HEK293 (cell line): ENCODE results near the gene ARL8B.

Experiments
- CTCF ChIA-PET: fragments of 350-600 bp; formaldehyde crosslinking; extraction: SDS; loops from one replicate; lab custom pipeline; 2021; ENCODE audit warnings: antibody characterized with exemption; lab: Yijun Ruan, JAX
- POLR2A ChIA-PET: fragments of 300-600 bp; formaldehyde crosslinking; extraction: SDS; loops from one replicate; lab custom pipeline; 2020; ENCODE audit warnings: antibody characterized with exemption, inconsistent platforms; lab: Yijun Ruan, JAX
- H3K27ac ChIP-seq: fragments of 200-500 bp; sonication (Bioruptor generic); 2 replicates; pipeline ENCODE4 v1.5.1; 2014; ENCODE audit warnings: low read depth, low read length, control low read depth, inconsistent platforms; ENCODE audit errors: extremely low read depth
- H3K36me3 ChIP-seq, 2 experiments: fragments of 200-500 bp in 1 of 2; sonication (Bioruptor generic) in 1 of 2; 1 replicate in 1 of 2; 2 replicates in 1 of 2; pipeline ENCODE4 v1.5.1; 2014 to 2017; ENCODE audit warnings: inconsistent platforms in 2 of 2, low read length in 2 of 2; ENCODE audit not compliant: control insufficient read depth in 2 of 2, insufficient read depth in 1 of 2
- H3K4me1 ChIP-seq: fragments of 200-500 bp; sonication (Bioruptor generic); 2 replicates; pipeline ENCODE4 v1.5.1; 2014; ENCODE audit warnings: mild to moderate bottlenecking, low read length, inconsistent platforms; ENCODE audit not compliant: control insufficient read depth, insufficient read depth
- H3K4me3 ChIP-seq: 2 replicates; pipeline ENCODE4 v1.5.1; 2011; ENCODE audit warnings: low read depth, mild to moderate bottlenecking, control low read depth, low read length, moderate library complexity
- H3K9me3 ChIP-seq: fragments of 200-500 bp; sonication (Bioruptor generic); 2 replicates; pipeline ENCODE4 v1.5.1; 2014; ENCODE audit warnings: low read depth, low read length, inconsistent platforms; ENCODE audit not compliant: control insufficient read depth, insufficient read depth
- ATF2 ChIP-seq: fragments of 450-650 bp; formaldehyde crosslinking; IDR thresholded peaks from 2 replicates; pipeline ENCODE4 v1.5.1; 2016; ENCODE audit warnings: missing biosample characterization, missing genetic modification characterization, low read depth
- CTCF ChIP-seq: fragments of 450-650 bp; formaldehyde crosslinking; IDR thresholded peaks from 2 replicates; pipeline ENCODE4 v1.5.1; 2016; ENCODE audit warnings: missing biosample characterization, missing genetic modification characterization
- KLF10 ChIP-seq: fragments of 450-650 bp; IDR thresholded peaks from 2 replicates; pipeline ENCODE4 v1.5.1; 2018; ENCODE audit warnings: missing biosample characterization, mild to moderate bottlenecking, missing genetic modification characterization
- YY2 ChIP-seq: fragments of 450-650 bp; formaldehyde crosslinking; IDR thresholded peaks from 2 replicates; pipeline ENCODE4 v1.5.1; 2016; ENCODE audit warnings: missing biosample characterization, missing genetic modification characterization
- ZBTB17 ChIP-seq: fragments of 450-650 bp; formaldehyde crosslinking; IDR thresholded peaks from 2 replicates; pipeline ENCODE4 v1.5.1; 2016; ENCODE audit warnings: missing biosample characterization, missing genetic modification characterization
- ZBTB44 ChIP-seq: fragments of 450-650 bp; IDR thresholded peaks from 2 replicates; pipeline ENCODE4 v1.5.1; 2018; ENCODE audit warnings: missing biosample characterization, mild to moderate bottlenecking, missing genetic modification characterization
- ZBTB8A ChIP-seq: fragments of 450-650 bp; formaldehyde crosslinking; IDR thresholded peaks from 2 replicates; pipeline ENCODE4 v1.5.1; 2016; ENCODE audit warnings: missing biosample characterization, missing genetic modification characterization
- ZEB2 ChIP-seq: fragments of 450-650 bp; formaldehyde crosslinking; IDR thresholded peaks from 2 replicates; pipeline ENCODE4 v1.5.1; 2016; ENCODE audit warnings: missing biosample characterization, missing genetic modification characterization
- ZFP41 ChIP-seq: fragments of 450-650 bp; formaldehyde crosslinking; IDR thresholded peaks from 2 replicates; pipeline ENCODE4 v1.5.1; 2016; ENCODE audit warnings: missing biosample characterization, missing genetic modification characterization, borderline replicate concordance
- ZNF18 ChIP-seq: fragments of 450-650 bp; formaldehyde crosslinking; IDR thresholded peaks from 2 replicates; pipeline ENCODE4 v1.5.1; 2016; ENCODE audit warnings: missing biosample characterization, missing genetic modification characterization
- ZNF311 ChIP-seq: fragments of 450-650 bp; formaldehyde crosslinking; IDR thresholded peaks from 2 replicates; pipeline ENCODE4 v1.5.1; 2017; ENCODE audit warnings: missing biosample characterization, missing genetic modification characterization, borderline replicate concordance
- ZNF366 ChIP-seq: fragments of 450-650 bp; formaldehyde crosslinking; conservative IDR thresholded peaks from 2 replicates; pipeline ENCODE4 v1.5.1; 2016; ENCODE audit warnings: missing biosample characterization, missing genetic modification characterization
- ZNF394 ChIP-seq: fragments of 450-650 bp; formaldehyde crosslinking; IDR thresholded peaks from 2 replicates; pipeline ENCODE4 v1.5.1; 2016; ENCODE audit warnings: missing biosample characterization, missing genetic modification characterization, mild to moderate bottlenecking, moderate library complexity, borderline replicate concordance
- ZNF521 ChIP-seq: fragments of 450-650 bp; formaldehyde crosslinking; IDR thresholded peaks from 2 replicates; pipeline ENCODE4 v1.5.1; 2017; ENCODE audit warnings: missing biosample characterization, mild to moderate bottlenecking, missing genetic modification characterization
- ZNF529 ChIP-seq: fragments of 450-650 bp; formaldehyde crosslinking; IDR thresholded peaks from 2 replicates; pipeline ENCODE4 v1.5.1; 2017; ENCODE audit warnings: missing genetic modification characterization, missing biosample characterization; ENCODE audit not compliant: insufficient replicate concordance
- ZNF558 ChIP-seq: fragments of 450-650 bp; formaldehyde crosslinking; IDR thresholded peaks from 2 replicates; pipeline ENCODE4 v1.5.1; 2016; ENCODE audit warnings: missing biosample characterization, missing genetic modification characterization
- ZNF580 ChIP-seq: fragments of 450-650 bp; formaldehyde crosslinking; IDR thresholded peaks from 2 replicates; pipeline ENCODE4 v1.5.1; 2016; ENCODE audit warnings: missing biosample characterization, missing genetic modification characterization
- ZNF654 ChIP-seq: fragments of 450-650 bp; formaldehyde crosslinking; IDR thresholded peaks from 2 replicates; pipeline ENCODE4 v1.5.1; 2016; ENCODE audit warnings: low read depth, missing biosample characterization, missing genetic modification characterization
- ZNF664 ChIP-seq: fragments of 450-650 bp; formaldehyde crosslinking; IDR thresholded peaks from 2 replicates; pipeline ENCODE4 v1.5.1; 2016; ENCODE audit warnings: missing biosample characterization, missing genetic modification characterization
- ZNF701 ChIP-seq: fragments of 450-650 bp; formaldehyde crosslinking; IDR thresholded peaks from 2 replicates; pipeline ENCODE4 v1.5.1; 2016; ENCODE audit warnings: missing biosample characterization, missing genetic modification characterization
- ZNF747 ChIP-seq: fragments of 450-650 bp; formaldehyde crosslinking; IDR thresholded peaks from 2 replicates; pipeline ENCODE4 v1.5.1; 2016; ENCODE audit warnings: missing biosample characterization, missing genetic modification characterization
- ZNF792 ChIP-seq: fragments of 450-650 bp; formaldehyde crosslinking; IDR thresholded peaks from 2 replicates; pipeline ENCODE4 v1.5.1; 2016; ENCODE audit warnings: missing biosample characterization, missing genetic modification characterization
- ZNF837 ChIP-seq: fragments of 450-650 bp; formaldehyde crosslinking; IDR thresholded peaks from 2 replicates; pipeline ENCODE4 v1.5.1; 2016; ENCODE audit warnings: missing biosample characterization, missing genetic modification characterization
- TF ChIP-seq, protein P1 (sequence below): fragments of 450-650 bp; formaldehyde crosslinking; IDR thresholded peaks from 2 replicates; pipeline ENCODE4 v1.5.1; 2016; ENCODE audit warnings: missing biosample characterization, missing genetic modification characterization
- TF ChIP-seq, protein P2 (sequence below): fragments of 450-650 bp; formaldehyde crosslinking; IDR thresholded peaks from 2 replicates; pipeline ENCODE4 v1.5.1; 2016; ENCODE audit warnings: missing biosample characterization, missing genetic modification characterization

ARL8B gene

DNA sequence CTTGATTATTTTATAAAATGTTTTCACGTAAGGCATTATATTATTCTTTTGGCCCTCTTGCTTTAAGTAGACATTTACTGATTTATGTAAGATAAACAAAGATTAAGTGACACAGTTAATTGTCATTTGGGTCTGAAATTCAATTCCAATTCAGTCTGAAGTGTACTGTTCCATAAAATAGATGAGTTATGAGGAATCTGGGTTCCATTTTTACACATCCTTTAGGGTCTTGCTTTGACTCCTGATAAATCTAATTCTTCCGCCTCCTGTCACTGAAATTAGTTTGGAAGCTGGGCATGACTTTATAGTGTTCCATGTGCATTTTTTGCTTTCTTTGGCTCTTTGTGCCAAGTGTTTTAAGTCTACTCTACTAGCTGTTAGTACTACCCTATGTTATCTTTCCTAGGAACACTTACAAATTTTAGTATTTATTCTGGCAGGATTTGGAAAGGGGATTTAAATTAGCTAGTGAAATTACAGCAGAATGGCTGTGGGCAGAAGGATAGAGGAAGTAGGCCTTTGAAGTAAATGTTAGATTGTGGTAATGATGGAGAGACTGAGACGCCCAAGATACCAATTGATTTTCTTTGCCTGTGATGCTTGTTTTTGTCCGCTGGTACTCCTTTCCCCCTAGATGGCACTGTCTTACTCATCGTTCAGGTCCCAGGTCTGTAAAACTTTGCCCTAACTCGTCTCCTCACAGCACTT is 14.3 kb downstream of the ARL8B start (continued):
- no peak for TF ChIP-seq ZNF747 (tag by site-specific recombination)
- TF ChIP-seq YY2 (tag by site-specific recombination) = no peak
- TF ChIP-seq ZNF664 = peak; percentile 5; the same call in 1 of the 2 replicates
- TF ChIP-seq ZBTB17 (tag by site-specific recombination) = peak; percentile 68
- no peak for TF ChIP-seq ZNF837 (tag by site-specific recombination)
- 0 out of 2 replicates have a peak, but pooled peaks have one; percentile 36 for TF ChIP-seq ZEB2
- TF ChIP-seq ZNF558 = no peak
- TF ChIP-seq ZNF311 = no peak
- TF ChIP-seq ZNF792 (tag by site-specific recombination) = no peak
- no peak for TF ChIP-seq ZFP41 (tag by site-specific recombination)
- TF ChIP-seq ZNF18 (tag by site-specific recombination) = peak; percentile 29; the same call in 1 of the 2 replicates
- TF ChIP-seq ZNF366 (tag by site-specific recombination) = peak; percentile 64
- TF ChIP-seq, protein P1, sequence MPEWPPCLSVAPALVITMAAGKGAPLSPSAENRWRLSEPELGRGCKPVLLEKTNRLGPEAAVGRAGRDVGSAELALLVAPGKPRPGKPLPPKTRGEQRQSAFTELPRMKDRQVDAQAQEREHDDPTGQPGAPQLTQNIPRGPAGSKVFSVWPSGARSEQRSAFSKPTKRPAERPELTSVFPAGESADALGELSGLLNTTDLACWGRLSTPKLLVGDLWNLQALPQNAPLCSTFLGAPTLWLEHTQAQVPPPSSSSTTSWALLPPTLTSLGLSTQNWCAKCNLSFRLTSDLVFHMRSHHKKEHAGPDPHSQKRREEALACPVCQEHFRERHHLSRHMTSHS (tag by site-specific recombination) = no peak
- TF ChIP-seq ZNF580 (tag by site-specific recombination) = no peak
- peak; percentile 66 for TF ChIP-seq CTCF (tag by site-specific recombination)
- TF ChIP-seq ZNF701 = no peak
- TF ChIP-seq ZNF654 (tag by site-specific recombination) = peak; percentile 71
- no peak for TF ChIP-seq ZNF521 (tag by site-specific recombination)
- TF ChIP-seq ZBTB8A = no peak
- TF ChIP-seq ZBTB44 = no peak
- TF ChIP-seq, all 188 proteins: peak for 13

GRCh38 chr3:5136919-5137429 is 14.9 kb downstream of the ARL8B start:
- peaks cover 0 to 6% of the 10 kb centered on the region in 2 experiments; a peak in 1 of 3 replicates for H3K36me3 ChIP-seq
- no peaks in the 10 kb centered on the region for H3K9me3 ChIP-seq
- peaks cover 20% of the 10 kb centered on the region for H3K4me1 ChIP-seq
- no peak overlapping the region for H3K27ac ChIP-seq
- CTCF ChIA-PET = interaction anchor here (0.7 to 0.8 kb wide), 3 partner anchors 14 to 431 kb away, joined by 3 to 5 read pairs (median 5); no protein-coding TSS in a partner anchor
- POLR2A ChIA-PET = no interaction called here
- no peak overlapping the region for H3K4me3 ChIP-seq
- TF ChIP-seq ZNF529 (no peak), ATF2 (no peak), ZNF394 (tag by site-specific recombination) (no peak), KLF10 (tag by site-specific recombination) (no peak)
- TF ChIP-seq, protein P2, sequence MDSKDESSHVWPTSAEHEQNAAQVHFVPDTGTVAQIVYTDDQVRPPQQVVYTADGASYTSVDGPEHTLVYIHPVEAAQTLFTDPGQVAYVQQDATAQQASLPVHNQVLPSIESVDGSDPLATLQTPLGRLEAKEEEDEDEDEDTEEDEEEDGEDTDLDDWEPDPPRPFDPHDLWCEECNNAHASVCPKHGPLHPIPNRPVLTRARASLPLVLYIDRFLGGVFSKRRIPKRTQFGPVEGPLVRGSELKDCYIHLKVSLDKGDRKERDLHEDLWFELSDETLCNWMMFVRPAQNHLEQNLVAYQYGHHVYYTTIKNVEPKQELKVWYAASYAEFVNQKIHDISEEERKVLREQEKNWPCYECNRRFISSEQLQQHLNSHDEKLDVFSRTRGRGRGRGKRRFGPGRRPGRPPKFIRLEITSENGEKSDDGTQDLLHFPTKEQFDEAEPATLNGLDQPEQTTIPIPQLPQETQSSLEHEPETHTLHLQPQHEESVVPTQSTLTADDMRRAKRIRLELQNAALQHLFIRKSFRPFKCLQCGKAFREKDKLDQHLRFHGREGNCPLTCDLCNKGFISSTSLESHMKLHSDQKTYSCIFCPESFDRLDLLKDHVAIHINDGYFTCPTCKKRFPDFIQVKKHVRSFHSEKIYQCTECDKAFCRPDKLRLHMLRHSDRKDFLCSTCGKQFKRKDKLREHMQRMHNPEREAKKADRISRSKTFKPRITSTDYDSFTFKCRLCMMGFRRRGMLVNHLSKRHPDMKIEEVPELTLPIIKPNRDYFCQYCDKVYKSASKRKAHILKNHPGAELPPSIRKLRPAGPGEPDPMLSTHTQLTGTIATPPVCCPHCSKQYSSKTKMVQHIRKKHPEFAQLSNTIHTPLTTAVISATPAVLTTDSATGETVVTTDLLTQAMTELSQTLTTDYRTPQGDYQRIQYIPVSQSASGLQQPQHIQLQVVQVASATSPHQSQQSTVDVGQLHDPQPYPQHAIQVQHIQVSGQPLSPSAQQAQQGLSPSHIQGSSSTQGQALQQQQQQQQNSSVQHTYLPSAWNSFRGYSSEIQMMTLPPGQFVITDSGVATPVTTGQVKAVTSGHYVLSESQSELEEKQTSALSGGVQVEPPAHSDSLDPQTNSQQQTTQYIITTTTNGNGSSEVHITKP (tag by site-specific recombination) = no peak
